T-cell (primary cell): ENCODE data around the gene USP3. TPM values are rescaled to one million over a fixed set of nuclear protein-coding genes. Genes with fewer than 3 reads are reported as not detected.

Source experiments
- ATAC-seq, 4 experiments: fragments of 200-7000 bp in 3 of 4; fragments of 150-1000 bp in 1 of 4; cut with Tn5 transposase; replicated peaks in 1 of 4; 1 replicate in 3 of 4; 2 replicates in 1 of 4; pipeline ENCODE4 v1.10.0; 2021; ENCODE audit warnings: moderate library complexity in 3 of 4, mild to moderate bottlenecking in 2 of 4, moderate number of reproducible peaks in 1 of 4
- CTCF ChIA-PET, 2 donors: fragments of 300-600 bp; sonication (Branson Sonifier 250); formaldehyde crosslinking; loops; one replicate each; lab custom pipeline; 2022; ENCODE audit warnings: antibody characterized with exemption in 2 of 2; lab: Charles Lee
- POLR2A ChIA-PET, 2 donors: fragments of 300-600 bp; sonication (Branson Sonifier 250); formaldehyde crosslinking; loops; one replicate each; lab custom pipeline; 2022; ENCODE audit warnings: antibody characterized with exemption in 2 of 2; lab: Charles Lee
- DNase-seq, 35 experiments: peaks; one replicate each; pipeline versions ENCODE4 v3.0.0 to v3.0.0-alpha.2; 2013 to 2023
- H3K27ac ChIP-seq: one replicate; pipeline ENCODE4 v1.5.1; 2013; ENCODE audit warnings: low read length
- H3K27me3 ChIP-seq, 2 experiments: replicated peaks in 1 of 2; 1 replicate in 1 of 2; 2 replicates in 1 of 2; pipeline versions ENCODE4 v1.6.1 to v1.7.0; 2013; ENCODE audit warnings: low read length in 1 of 2, mixed read lengths in 1 of 2; ENCODE audit not compliant: control insufficient read depth in 2 of 2, insufficient read depth in 2 of 2; ENCODE audit errors: extremely low read depth in 1 of 2
- H3K36me3 ChIP-seq, 2 donors: 1 replicate in 1 of 2; 2 replicates in 1 of 2; pipeline versions ENCODE4 v1.6.1 to v1.7.0; 2013; ENCODE audit warnings: low read length in 1 of 2; ENCODE audit not compliant: control insufficient read depth in 2 of 2, insufficient read depth in 1 of 2; ENCODE audit errors: extremely low read depth in 1 of 2
- H3K4me1 ChIP-seq, 2 experiments: 1 replicate in 1 of 2; 2 replicates in 1 of 2; pipeline versions ENCODE4 v1.6.1 to v1.7.0; 2013; ENCODE audit warnings: low read length in 2 of 2, mixed read lengths in 1 of 2; ENCODE audit not compliant: insufficient read depth in 2 of 2, control insufficient read depth in 1 of 2; ENCODE audit errors: extremely low read depth in 1 of 2
- H3K4me3 ChIP-seq, 2 donors: 1 replicate in 1 of 2; 2 replicates in 1 of 2; pipeline versions ENCODE4 v1.5.1 to v1.7.0; 2013; ENCODE audit warnings: mild to moderate bottlenecking in 2 of 2, low read length in 1 of 2, moderate library complexity in 1 of 2; ENCODE audit not compliant: control insufficient read depth in 1 of 2; ENCODE audit errors: extremely low read depth in 1 of 2
- H3K9me3 ChIP-seq: 2 replicates; pipeline ENCODE4 v1.7.0; 2013
- H3K27ac Mint-ChIP-seq, 2 donors: one replicate each; pipeline ENCODE4 v1.8.0; 2020 to 2021; ENCODE audit warnings: mild to moderate bottlenecking in 2 of 2, mixed read lengths in 2 of 2
- H3K27me3 Mint-ChIP-seq, 2 donors: one replicate each; pipeline ENCODE4 v1.8.0; 2021 to 2022; ENCODE audit warnings: mixed read lengths in 2 of 2
- H3K36me3 Mint-ChIP-seq: one replicate; pipeline ENCODE4 v1.8.0; 2021; ENCODE audit warnings: mixed read lengths
- H3K4me1 Mint-ChIP-seq, 3 donors: one replicate each; pipeline ENCODE4 v1.8.0; 2020 to 2022; ENCODE audit warnings: mixed read lengths in 3 of 3, mild to moderate bottlenecking in 1 of 3
- H3K4me3 Mint-ChIP-seq, 3 donors: one replicate each; pipeline ENCODE4 v1.8.0; 2020 to 2022; ENCODE audit warnings: mild to moderate bottlenecking in 3 of 3, mixed read lengths in 3 of 3, moderate library complexity in 3 of 3
- H3K9me3 Mint-ChIP-seq, 3 donors: one replicate each; pipeline ENCODE4 v1.8.0; 2020 to 2022; ENCODE audit warnings: mixed read lengths in 3 of 3
- WGBS: methylation state at CpG from one replicate; pipeline ENCODE4 v1.1.5; 2013; ENCODE audit warnings: missing lambda C conversion rate; ENCODE audit not compliant: insufficient coverage; 5-methylcytosine and 5-hydroxymethylcytosine counted together
- total RNA-seq, 35 experiments: library from RNA in 6 of 35; stranded (reverse) in 6 of 35; fragments of 120-200 nt in 1 of 35; gene quantifications; one replicate each; pipeline versions ENCODE4 v1.2.1 to v1.2.4 and lab custom pipeline; 2013 to 2026

Gene USP3
- total RNA-seq, 5 donors from 2014 or later (not counting 1 experiment from before 2014, with no cell fraction given), result 123 to 265 (median 130) TPM

- Mint-ChIP-seq H3K36me3 (no peaks in the 10 kb centered on the region), H3K4me1 (peaks cover 86 to 91% (median 87%) of the 10 kb centered on the region in 3 donors), H3K27me3 (no peaks in the 10 kb centered on the region), H3K9me3 (no peaks in the 10 kb centered on the region), H3K4me3 (peak overlapping the region in 1 of 3 donors; percentile 75), H3K27ac (peak overlapping the region; percentile 98 to 99)
- peaks cover 59 to 73% of the 10 kb centered on the region in 2 experiments for H3K4me1 ChIP-seq
- no peaks in the 10 kb centered on the region for H3K27me3 ChIP-seq
- peak overlapping the region; percentile 97 for H3K27ac ChIP-seq
- WGBS, result 83% methylated on average over 1 of the region's 3 CpGs
- no peak overlapping the region for H3K4me3 ChIP-seq
- H3K36me3 ChIP-seq, result no peaks in the 10 kb centered on the region
- ChIA-PET POLR2A (interaction anchor here (0.5 to 1.1 kb wide), 3 partner anchors 25 to 203 kb away, joined by 3 to 4 read pairs (median 3); no protein-coding TSS in a partner anchor), CTCF (interaction anchor here (0.7 to 4.2 kb wide), 3 partner anchors 12 to 24 kb away, joined by 5 to 29 read pairs (median 6); no protein-coding TSS in a partner anchor)
- no peaks in the 10 kb centered on the region for H3K9me3 ChIP-seq
- no peak for ATAC-seq
- no peak for DNase-seq
Measured at GRCh38 chr15:63481105-63481810, 23.1 kb upstream of the USP3 start.

- Mint-ChIP-seq H3K9me3 (no peaks in the 10 kb centered on the region), H3K27ac (peak overlapping the region; percentile 79 to 97), H3K36me3 (no peaks in the 10 kb centered on the region), H3K27me3 (no peaks in the 10 kb centered on the region), H3K4me1 (peaks cover 88 to 93% (median 92%) of the 10 kb centered on the region in 3 donors), H3K4me3 (peak overlapping the region in 1 of 3 donors; percentile 63)
- Histone ChIP-seq H3K36me3 (no peaks in the 10 kb centered on the region), H3K9me3 (no peaks in the 10 kb centered on the region), H3K27ac (peak overlapping the region; percentile 56), H3K27me3 (no peaks in the 10 kb centered on the region), H3K4me3 (no peak overlapping the region), H3K4me1 (peaks cover 62 to 81% of the 10 kb centered on the region in 2 experiments)
- ChIA-PET CTCF (interaction anchor here (0.7 to 4.2 kb wide), 10 partner anchors 14 to 71 kb away, joined by 3 to 29 read pairs (median 3); no protein-coding TSS in a partner anchor), POLR2A (interaction anchor here (0.6 to 1.2 kb wide), 9 partner anchors 10 to 38 kb away, joined by 3 to 4 read pairs (median 3); no protein-coding TSS in a partner anchor)
- no peak for ATAC-seq
- no CpG with 5 or more reads among the region's 7 CpGs for WGBS
- DNase-seq, result no peak
Measured at GRCh38 chr15:63482874-63483323, 21.5 kb upstream of the USP3 start.

GRCh38 chr15:63483521-63484371, 20.6 kb upstream of the USP3 start:
- Mint-ChIP-seq H3K4me1 (peaks cover 84 to 91% (median 91%) of the 10 kb centered on the region in 3 donors), H3K9me3 (no peaks in the 10 kb centered on the region), H3K27me3 (no peaks in the 10 kb centered on the region), H3K36me3 (no peaks in the 10 kb centered on the region), H3K27ac (peak overlapping the region; percentile 90 to 97), H3K4me3 (peak overlapping the region; percentile 56 to 63 (median 61))
- CTCF ChIA-PET, result interaction anchor here in 1 of 2 donors (0.9 to 4.2 kb wide), 6 partner anchors 13 to 47 kb away, joined by 3 to 29 read pairs (median 6); no protein-coding TSS in a partner anchor
- ATAC-seq, result no peak
- POLR2A ChIA-PET, result interaction anchor here (0.5 to 1.1 kb wide), 9 partner anchors 11 to 80 kb away, joined by 3 to 4 read pairs (median 3); partner anchors contain the start of gene USP3 (in 1 of the 2)
- peak in 1 of 35 experiments; percentile 44 for DNase-seq
- no peaks in the 10 kb centered on the region for H3K36me3 ChIP-seq
- 85% methylated on average over 2 of the region's 6 CpGs for WGBS
- H3K4me3 ChIP-seq, result no peak overlapping the region
- peaks cover 55 to 80% of the 10 kb centered on the region in 2 experiments for H3K4me1 ChIP-seq
- peak overlapping the region; percentile 56 for H3K27ac ChIP-seq
- no peaks in the 10 kb centered on the region for H3K9me3 ChIP-seq
- no peaks in the 10 kb centered on the region for H3K27me3 ChIP-seq

- no peaks in the 10 kb centered on the region for H3K27me3 Mint-ChIP-seq
- peak overlapping the region; percentile 56 to 63 (median 61) for H3K4me3 Mint-ChIP-seq
- Histone ChIP-seq H3K27me3 (no peaks in the 10 kb centered on the region), H3K4me3 (no peak overlapping the region), H3K27ac (peak overlapping the region; percentile 67), H3K4me1 (peaks cover 50 to 76% of the 10 kb centered on the region in 2 experiments), H3K36me3 (no peaks in the 10 kb centered on the region), H3K9me3 (no peaks in the 10 kb centered on the region)
- H3K27ac Mint-ChIP-seq, result peak overlapping the region; percentile 90 to 97
- no CpG with 5 or more reads among the region's 6 CpGs for WGBS
- ChIA-PET CTCF (interaction anchor here in 1 of 2 donors (0.6 to 4.2 kb wide), 7 partner anchors 12 to 63 kb away, joined by 3 to 29 read pairs (median 6); no protein-coding TSS in a partner anchor), POLR2A (interaction anchor here (0.6 to 1.1 kb wide), 5 partner anchors 13 to 37 kb away, joined by 3 to 4 read pairs (median 3); partner anchors contain the start of gene USP3 (in 1 of the 2))
- H3K36me3 Mint-ChIP-seq, result no peaks in the 10 kb centered on the region
- peaks cover 77 to 87% (median 87%) of the 10 kb centered on the region in 3 donors for H3K4me1 Mint-ChIP-seq
- DNase-seq, result no peak
- no peaks in the 10 kb centered on the region for H3K9me3 Mint-ChIP-seq
- no peak for ATAC-seq
Measured at GRCh38 chr15:63484433-63485186, 19.8 kb upstream of the USP3 start.

- Histone ChIP-seq H3K27ac (peak overlapping the region; percentile 38), H3K4me3 (no peak overlapping the region), H3K27me3 (no peaks in the 10 kb centered on the region), H3K4me1 (peaks cover 36 to 56% of the 10 kb centered on the region in 2 experiments), H3K36me3 (no peaks in the 10 kb centered on the region), H3K9me3 (no peaks in the 10 kb centered on the region)
- Mint-ChIP-seq H3K36me3 (no peaks in the 10 kb centered on the region), H3K27ac (peak overlapping the region; percentile 74 to 87), H3K4me1 (peaks cover 67 to 81% (median 80%) of the 10 kb centered on the region in 3 donors), H3K9me3 (no peaks in the 10 kb centered on the region), H3K27me3 (no peaks in the 10 kb centered on the region), H3K4me3 (peak overlapping the region in 2 of 3 donors; percentile 26 to 46)
- CTCF ChIA-PET, result interaction anchor here (0.5 to 1.7 kb wide), 16 partner anchors 10 to 113 kb away, joined by 3 to 28 read pairs (median 6); no protein-coding TSS in a partner anchor
- POLR2A ChIA-PET, result interaction anchor here (0.6 to 1.2 kb wide), 3 partner anchors 17 to 62 kb away, joined by 3 to 5 read pairs (median 4); no protein-coding TSS in a partner anchor
- ATAC-seq (peak; percentile 88 to 93 (median 91)), DNase-seq (peak; percentile 62 to 92 (median 85))
- WGBS, result 3% methylated on average over 8 of the region's 16 CpGs
Measured at GRCh38 chr15:63487076-63487757, 17.2 kb upstream of the USP3 start.
